OCI-LY1 (cell line): ENCODE results near the gene BPIFB6.

Experiments
- EZH2 ChIP-seq: fragments of 200-600 bp; sonication (generic), shearing (Covaris generic); IDR thresholded peaks from 2 replicates; pipeline ENCODE4 v1.8.0; 2017; ENCODE audit warnings: borderline replicate concordance, mixed run types, mild to moderate bottlenecking, antibody characterized with exemption, low read length, moderate library complexity, mixed read lengths
- TF ChIP-seq, protein P1 (sequence below): fragments of 200-600 bp; sonication (generic), shearing (Covaris generic); IDR thresholded peaks from 2 replicates; pipeline ENCODE4 v1.5.1; 2017; ENCODE audit warnings: mild to moderate bottlenecking, antibody characterized with exemption, low read length, moderate library complexity, mixed read lengths

DNA sequence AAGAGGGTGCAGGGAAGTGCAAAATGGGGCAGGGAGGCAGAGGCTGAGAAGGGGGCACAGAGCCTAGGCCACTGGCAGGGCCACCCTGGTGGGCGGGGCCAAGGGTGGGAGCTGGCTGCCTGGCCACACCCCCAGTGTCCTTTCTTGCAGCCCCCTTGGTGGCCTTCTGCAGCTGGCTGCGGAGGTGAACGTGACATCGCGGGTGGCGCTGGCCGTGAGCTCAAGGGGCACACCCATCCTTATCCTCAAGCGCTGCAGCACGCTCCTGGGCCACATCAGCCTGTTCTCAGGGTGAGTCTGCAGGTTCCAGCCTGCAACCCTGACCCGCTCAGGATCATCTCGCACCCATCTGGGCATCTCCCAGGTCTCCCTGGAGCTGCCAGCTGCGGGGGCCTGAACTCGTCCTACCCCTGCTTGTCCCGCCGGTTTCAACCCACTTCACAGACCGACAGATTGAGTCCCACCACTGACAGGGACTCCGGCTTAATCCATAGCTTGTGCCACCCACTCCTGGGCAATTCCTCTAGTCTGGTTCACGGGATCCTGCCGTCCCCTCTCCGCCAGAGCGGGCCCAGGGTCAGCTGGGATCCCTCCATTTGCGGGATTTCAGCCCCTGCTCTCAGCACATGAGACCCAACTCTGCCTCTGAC is 28.4 kb downstream of the BPIFB6 start:
- TF ChIP-seq, protein P1, sequence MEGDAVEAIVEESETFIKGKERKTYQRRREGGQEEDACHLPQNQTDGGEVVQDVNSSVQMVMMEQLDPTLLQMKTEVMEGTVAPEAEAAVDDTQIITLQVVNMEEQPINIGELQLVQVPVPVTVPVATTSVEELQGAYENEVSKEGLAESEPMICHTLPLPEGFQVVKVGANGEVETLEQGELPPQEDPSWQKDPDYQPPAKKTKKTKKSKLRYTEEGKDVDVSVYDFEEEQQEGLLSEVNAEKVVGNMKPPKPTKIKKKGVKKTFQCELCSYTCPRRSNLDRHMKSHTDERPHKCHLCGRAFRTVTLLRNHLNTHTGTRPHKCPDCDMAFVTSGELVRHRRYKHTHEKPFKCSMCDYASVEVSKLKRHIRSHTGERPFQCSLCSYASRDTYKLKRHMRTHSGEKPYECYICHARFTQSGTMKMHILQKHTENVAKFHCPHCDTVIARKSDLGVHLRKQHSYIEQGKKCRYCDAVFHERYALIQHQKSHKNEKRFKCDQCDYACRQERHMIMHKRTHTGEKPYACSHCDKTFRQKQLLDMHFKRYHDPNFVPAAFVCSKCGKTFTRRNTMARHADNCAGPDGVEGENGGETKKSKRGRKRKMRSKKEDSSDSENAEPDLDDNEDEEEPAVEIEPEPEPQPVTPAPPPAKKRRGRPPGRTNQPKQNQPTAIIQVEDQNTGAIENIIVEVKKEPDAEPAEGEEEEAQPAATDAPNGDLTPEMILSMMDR = no peak
- no peak for TF ChIP-seq EZH2
